Mucosa of rectum (tissue), 2 donors: ENCODE measurements around the gene ALOX15.
"Not testable (repeated sequence)": the region's sequence is repeated elsewhere in the genome, so short reads cannot be mapped to it uniquely, and the experiment has no call there.

ENCODE experiments used
- H3K27ac ChIP-seq, 2 donors: one replicate each; pipeline ENCODE4 v1.7.0; 2013; ENCODE audit warnings: inconsistent platforms in 2 of 2, low read depth in 2 of 2, low read length in 2 of 2
- H3K27me3 ChIP-seq, 2 donors: one replicate each; pipeline ENCODE4 v1.7.0; 2013; ENCODE audit warnings: low read length in 2 of 2; ENCODE audit not compliant: control insufficient read depth in 2 of 2, insufficient read depth in 2 of 2
- H3K36me3 ChIP-seq, 2 donors: one replicate each; pipeline ENCODE4 v1.7.0; 2013; ENCODE audit warnings: low read length in 2 of 2; ENCODE audit not compliant: control insufficient read depth in 2 of 2, insufficient read depth in 2 of 2
- H3K4me1 ChIP-seq, 2 donors: one replicate each; pipeline ENCODE4 v1.7.0; 2013; ENCODE audit warnings: low read length in 2 of 2, mild to moderate bottlenecking in 1 of 2; ENCODE audit not compliant: control insufficient read depth in 2 of 2, insufficient read depth in 2 of 2
- H3K4me3 ChIP-seq, 2 donors: one replicate each; pipeline ENCODE4 v1.7.0; 2013; ENCODE audit warnings: low read length in 2 of 2
- H3K9ac ChIP-seq, 2 donors: one replicate each; pipeline ENCODE4 v1.7.0; 2013; ENCODE audit warnings: low read length in 2 of 2, low read depth in 1 of 2, mild to moderate bottlenecking in 1 of 2
- H3K9me3 ChIP-seq, 2 donors: one replicate each; pipeline ENCODE4 v1.7.0; 2013; ENCODE audit warnings: low read length in 2 of 2; ENCODE audit not compliant: control insufficient read depth in 2 of 2
- donor health status: healthy.
- donor health status: Normal muscosa, but diverticular disease.

Gene ALOX15

GRCh38 chr17:4655933-4656332, 14.5 kb upstream of the ALOX15 start:
- not testable (repeated sequence) for H3K27me3 ChIP-seq, H3K27ac ChIP-seq, H3K4me3 ChIP-seq, H3K4me1 ChIP-seq, H3K9ac ChIP-seq, H3K36me3 ChIP-seq, H3K9me3 ChIP-seq

GRCh38 chr17:4652997-4653396, 11.5 kb upstream of the ALOX15 start:
- H3K27ac ChIP-seq, result no peak overlapping the region
- H3K4me1 ChIP-seq, result peaks cover 0 to 9% of the 10 kb centered on the region in 2 donors
- H3K9me3 ChIP-seq, result no peaks in the 10 kb centered on the region
- H3K27me3 ChIP-seq, result peaks cover 0 to 4% of the 10 kb centered on the region in 2 donors
- H3K9ac ChIP-seq, result no peak overlapping the region
- no peaks in the 10 kb centered on the region for H3K36me3 ChIP-seq
- H3K4me3 ChIP-seq, result no peak overlapping the region

- peaks cover 0 to 11% of the 10 kb centered on the region in 2 donors for H3K4me1 ChIP-seq
- H3K9me3 ChIP-seq, result no peaks in the 10 kb centered on the region
- no peaks in the 10 kb centered on the region for H3K36me3 ChIP-seq
- peaks cover 0 to 4% of the 10 kb centered on the region in 2 donors for H3K27me3 ChIP-seq
- no peak overlapping the region for H3K9ac ChIP-seq
- H3K4me3 ChIP-seq, result peak overlapping the region in 1 of 2 donors; percentile 26
- peak overlapping the region; percentile 41 to 42 for H3K27ac ChIP-seq
These were observed 7.3 kb upstream of the ALOX15 start for GRCh38 chr17:4648741-4649140.

- H3K9me3 ChIP-seq, result no peaks in the 10 kb centered on the region
- H3K36me3 ChIP-seq, result no peaks in the 10 kb centered on the region
- H3K27me3 ChIP-seq, result peaks cover 10 to 12% of the 10 kb centered on the region in 2 donors
- H3K4me3 ChIP-seq, result no peak overlapping the region
- H3K27ac ChIP-seq, result no peak overlapping the region
- H3K9ac ChIP-seq, result no peak overlapping the region
- H3K4me1 ChIP-seq, result peaks cover 0 to 11% of the 10 kb centered on the region in 2 donors
These were observed 4.2 kb upstream of the ALOX15 start for GRCh38 chr17:4645642-4646041.

- Histone ChIP-seq H3K27me3 (peaks cover 17 to 18% of the 10 kb centered on the region in 2 donors), H3K4me1 (peaks cover 2 to 5% of the 10 kb centered on the region in 2 donors), H3K4me3 (no peak overlapping the region), H3K9ac (no peak overlapping the region), H3K27ac (peak overlapping the region in 1 of 2 donors; percentile 13), H3K36me3 (no peaks in the 10 kb centered on the region), H3K9me3 (no peaks in the 10 kb centered on the region)
These were observed 2.2 kb upstream of the ALOX15 start for GRCh38 chr17:4643676-4644075.

- Histone ChIP-seq H3K9ac (no peak overlapping the region), H3K4me1 (peaks cover 0 to 2% of the 10 kb centered on the region in 2 donors), H3K36me3 (no peaks in the 10 kb centered on the region), H3K4me3 (no peak overlapping the region), H3K27me3 (peaks cover 20% of the 10 kb centered on the region in 2 donors), H3K9me3 (no peaks in the 10 kb centered on the region), H3K27ac (no peak overlapping the region)
These were observed 808 bp upstream of the ALOX15 start for GRCh38 chr17:4642286-4642685.

- not testable (repeated sequence) for H3K27ac ChIP-seq, H3K9ac ChIP-seq, H3K4me1 ChIP-seq, H3K9me3 ChIP-seq, H3K36me3 ChIP-seq, H3K4me3 ChIP-seq
- peaks cover 22 to 23% of the 10 kb centered on the region in 2 donors for H3K27me3 ChIP-seq
These were observed 799 bp downstream of the ALOX15 start for GRCh38 chr17:4640569-4641188.

GRCh38 chr17:4639301-4640059, 2.0 kb downstream of the ALOX15 start:
- not testable (repeated sequence) for H3K9me3 ChIP-seq, H3K36me3 ChIP-seq, H3K4me1 ChIP-seq, H3K27ac ChIP-seq, H3K9ac ChIP-seq, H3K4me3 ChIP-seq
- H3K27me3 ChIP-seq, result peaks cover 22 to 31% of the 10 kb centered on the region in 2 donors

- peak overlapping the region in 1 of 2 donors; percentile 20 for H3K4me3 ChIP-seq
- not testable (repeated sequence) for H3K9ac ChIP-seq
- peaks cover 22 to 31% of the 10 kb centered on the region in 2 donors for H3K27me3 ChIP-seq
These were observed 2.7 kb downstream of the ALOX15 start for GRCh38 chr17:4638766-4639165.

GRCh38 chr17:4636474-4637100, 4.9 kb downstream of the ALOX15 start:
- H3K27me3 ChIP-seq, result peaks cover 16 to 30% of the 10 kb centered on the region in 2 donors
- H3K27ac ChIP-seq, result no peak overlapping the region
- H3K4me3 ChIP-seq, result no peak overlapping the region
- no peaks in the 10 kb centered on the region for H3K9me3 ChIP-seq
- no peaks in the 10 kb centered on the region for H3K36me3 ChIP-seq
- peaks cover 0 to 5% of the 10 kb centered on the region in 2 donors for H3K4me1 ChIP-seq
- no peak overlapping the region for H3K9ac ChIP-seq

More at GRCh38 chr17:4638766-4639165, 2.7 kb downstream of the ALOX15 start:
- H3K4me1 ChIP-seq, H3K9me3 ChIP-seq, H3K36me3 ChIP-seq, H3K27ac ChIP-seq: not testable (repeated sequence)
